ENCODE results near the gene KLKB1. TPM values are rescaled to one million over a fixed set of nuclear protein-coding genes. Genes with fewer than 3 reads are reported as not detected.

Gene KLKB1
- total RNA-seq, 1 experiment from 2014 or later = not detected

DNA sequence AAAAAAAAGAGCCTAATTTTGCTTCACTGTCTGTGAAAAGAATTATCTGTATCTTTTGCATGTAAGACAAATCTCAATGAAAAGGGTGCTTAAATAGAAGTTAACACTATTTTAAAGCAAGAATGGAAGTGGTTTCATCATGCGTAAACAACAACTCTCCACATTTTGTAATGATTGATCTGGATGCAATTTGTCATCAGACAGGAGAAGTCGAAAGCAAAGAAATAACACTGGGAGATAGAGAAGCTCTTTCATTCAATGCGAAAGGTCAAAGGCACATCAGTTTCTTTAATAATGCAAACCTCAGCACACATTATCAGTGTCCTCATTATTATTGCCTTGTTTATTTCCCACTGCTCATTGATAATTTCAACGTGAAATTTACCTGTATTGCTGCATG lies 8.8 kb downstream of the KLKB1 start:
- Histone ChIP-seq H3K4me3 (ENCODE audit: low read depth in 2 of 2, low read length in 2 of 2) (no peak overlapping the region), H3K9me3 (ENCODE audit: control insufficient read depth, insufficient read depth, low read depth, low read length) (no peaks in the 10 kb centered on the region), H3K27me3 (ENCODE audit: control insufficient read depth, insufficient read depth, low read length) (no peaks in the 10 kb centered on the region), H3K4me1 (ENCODE audit: control insufficient read depth, insufficient read depth, low read length) (no peaks in the 10 kb centered on the region), H3K36me3 (ENCODE audit: control insufficient read depth, insufficient read depth, low read length) (no peaks in the 10 kb centered on the region), H3K27ac (ENCODE audit: low read length) (no peak overlapping the region)
- BruUV-seq (replicated peaks) = no TSS peak
- ATAC-seq (no peak), DNase-seq (ENCODE audit: low read depth, low spot score) (no peak)
- TF ChIP-seq POLR2AphosphoS5 (IDR thresholded peaks at IDR 0.05; ENCODE audit: low read depth, low read length) (no peak), SIN3A (IDR thresholded peaks at IDR 0.05; ENCODE audit: borderline replicate concordance, insufficient read depth, low read depth, low read length) (no peak), TCF7L2 (IDR thresholded peaks at IDR 0.05; ENCODE audit: low read depth, low read length) (no peak)
- TF ChIP-seq, protein P1, sequence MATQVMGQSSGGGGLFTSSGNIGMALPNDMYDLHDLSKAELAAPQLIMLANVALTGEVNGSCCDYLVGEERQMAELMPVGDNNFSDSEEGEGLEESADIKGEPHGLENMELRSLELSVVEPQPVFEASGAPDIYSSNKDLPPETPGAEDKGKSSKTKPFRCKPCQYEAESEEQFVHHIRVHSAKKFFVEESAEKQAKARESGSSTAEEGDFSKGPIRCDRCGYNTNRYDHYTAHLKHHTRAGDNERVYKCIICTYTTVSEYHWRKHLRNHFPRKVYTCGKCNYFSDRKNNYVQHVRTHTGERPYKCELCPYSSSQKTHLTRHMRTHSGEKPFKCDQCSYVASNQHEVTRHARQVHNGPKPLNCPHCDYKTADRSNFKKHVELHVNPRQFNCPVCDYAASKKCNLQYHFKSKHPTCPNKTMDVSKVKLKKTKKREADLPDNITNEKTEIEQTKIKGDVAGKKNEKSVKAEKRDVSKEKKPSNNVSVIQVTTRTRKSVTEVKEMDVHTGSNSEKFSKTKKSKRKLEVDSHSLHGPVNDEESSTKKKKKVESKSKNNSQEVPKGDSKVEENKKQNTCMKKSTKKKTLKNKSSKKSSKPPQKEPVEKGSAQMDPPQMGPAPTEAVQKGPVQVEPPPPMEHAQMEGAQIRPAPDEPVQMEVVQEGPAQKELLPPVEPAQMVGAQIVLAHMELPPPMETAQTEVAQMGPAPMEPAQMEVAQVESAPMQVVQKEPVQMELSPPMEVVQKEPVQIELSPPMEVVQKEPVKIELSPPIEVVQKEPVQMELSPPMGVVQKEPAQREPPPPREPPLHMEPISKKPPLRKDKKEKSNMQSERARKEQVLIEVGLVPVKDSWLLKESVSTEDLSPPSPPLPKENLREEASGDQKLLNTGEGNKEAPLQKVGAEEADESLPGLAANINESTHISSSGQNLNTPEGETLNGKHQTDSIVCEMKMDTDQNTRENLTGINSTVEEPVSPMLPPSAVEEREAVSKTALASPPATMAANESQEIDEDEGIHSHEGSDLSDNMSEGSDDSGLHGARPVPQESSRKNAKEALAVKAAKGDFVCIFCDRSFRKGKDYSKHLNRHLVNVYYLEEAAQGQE (IDR thresholded peaks at IDR 0.05; ENCODE audit: insufficient read depth in 1 of 2, low read depth in 2 of 2, low read length in 1 of 2) = no peak
- TF ChIP-seq, protein P2, sequence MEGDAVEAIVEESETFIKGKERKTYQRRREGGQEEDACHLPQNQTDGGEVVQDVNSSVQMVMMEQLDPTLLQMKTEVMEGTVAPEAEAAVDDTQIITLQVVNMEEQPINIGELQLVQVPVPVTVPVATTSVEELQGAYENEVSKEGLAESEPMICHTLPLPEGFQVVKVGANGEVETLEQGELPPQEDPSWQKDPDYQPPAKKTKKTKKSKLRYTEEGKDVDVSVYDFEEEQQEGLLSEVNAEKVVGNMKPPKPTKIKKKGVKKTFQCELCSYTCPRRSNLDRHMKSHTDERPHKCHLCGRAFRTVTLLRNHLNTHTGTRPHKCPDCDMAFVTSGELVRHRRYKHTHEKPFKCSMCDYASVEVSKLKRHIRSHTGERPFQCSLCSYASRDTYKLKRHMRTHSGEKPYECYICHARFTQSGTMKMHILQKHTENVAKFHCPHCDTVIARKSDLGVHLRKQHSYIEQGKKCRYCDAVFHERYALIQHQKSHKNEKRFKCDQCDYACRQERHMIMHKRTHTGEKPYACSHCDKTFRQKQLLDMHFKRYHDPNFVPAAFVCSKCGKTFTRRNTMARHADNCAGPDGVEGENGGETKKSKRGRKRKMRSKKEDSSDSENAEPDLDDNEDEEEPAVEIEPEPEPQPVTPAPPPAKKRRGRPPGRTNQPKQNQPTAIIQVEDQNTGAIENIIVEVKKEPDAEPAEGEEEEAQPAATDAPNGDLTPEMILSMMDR (IDR thresholded peaks at IDR 0.05) = no peak
- intact Hi-C loops (cut with micrococcal nuclease; ENCODE audit: unreplicated experiment) = no loop called here
- POLR2A ChIA-PET = no interaction called here
- in situ Hi-C loops (cut with HindIII; ENCODE audit: low pct_unique_long_range_greater_than_20kb, low sequenced_read_pairs) = no loop called here
- CTCF ChIA-PET = no interaction called here

DNA sequence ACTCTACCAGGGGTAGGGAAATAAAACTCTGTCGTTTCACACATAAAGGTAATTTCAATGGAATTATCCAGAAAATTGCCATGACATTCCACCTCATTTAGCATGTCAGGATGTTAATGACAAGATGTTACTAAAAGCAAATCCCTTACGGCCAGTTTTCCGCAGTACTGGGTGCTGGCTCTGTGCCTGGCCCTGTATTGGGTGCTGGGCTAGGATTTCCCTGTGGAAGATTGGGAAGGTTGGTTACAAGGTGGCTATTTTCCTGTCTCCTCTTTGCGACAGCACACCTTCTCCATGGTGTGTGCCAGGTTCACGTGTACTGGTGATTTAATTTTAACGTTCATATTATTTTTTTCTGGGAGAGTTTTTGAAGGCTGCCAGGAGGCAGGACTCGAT lies 13.1 kb downstream of the KLKB1 start:
- TF ChIP-seq, protein P1 (IDR thresholded peaks at IDR 0.05; ENCODE audit: insufficient read depth in 1 of 2, low read depth in 2 of 2, low read length in 1 of 2) = no peak
- no peak for TF ChIP-seq POLR2AphosphoS5 (IDR thresholded peaks at IDR 0.05; ENCODE audit: low read depth, low read length)
- no peak for TF ChIP-seq TCF7L2 (IDR thresholded peaks at IDR 0.05; ENCODE audit: low read depth, low read length)
- H3K4me1 ChIP-seq (ENCODE audit: control insufficient read depth, insufficient read depth, low read length) = no peaks in the 10 kb centered on the region
- DNase-seq (ENCODE audit: low read depth, low spot score) (no peak), ATAC-seq (no peak)
- H3K4me3 ChIP-seq (ENCODE audit: low read depth in 2 of 2, low read length in 2 of 2) = no peak overlapping the region
- H3K27me3 ChIP-seq (ENCODE audit: control insufficient read depth, insufficient read depth, low read length) = no peaks in the 10 kb centered on the region
- in situ Hi-C loops (cut with HindIII; ENCODE audit: low pct_unique_long_range_greater_than_20kb, low sequenced_read_pairs) (no loop called here), intact Hi-C loops (cut with micrococcal nuclease; ENCODE audit: unreplicated experiment) (no loop called here)
- no TSS peak for BruUV-seq (replicated peaks)
- H3K9me3 ChIP-seq (ENCODE audit: control insufficient read depth, insufficient read depth, low read depth, low read length) = no peaks in the 10 kb centered on the region
- H3K36me3 ChIP-seq (ENCODE audit: control insufficient read depth, insufficient read depth, low read length) = no peaks in the 10 kb centered on the region
- CTCF ChIA-PET = no interaction called here
- H3K27ac ChIP-seq (ENCODE audit: low read length) = no peak overlapping the region
- POLR2A ChIA-PET = no interaction called here

Data from Panc1 (cell line).